Endothelial cell of umbilical vein (primary cell): Measurements from ENCODE around the gene CMC1. TPM values are rescaled to one million over a fixed set of nuclear protein-coding genes. Genes with fewer than 3 reads are reported as not detected.

ENCODE experiments used
- BruUV-seq: library from RNA; stranded (reverse); fragments of 400-500 nt; replicated peaks from 2 replicates; lab custom pipeline; 2021; lab: Mats Ljungman, UMichigan
- CTCF ChIA-PET: fragments of 300-600, 350-600 bp; sonication (Branson Sonifier 250); formaldehyde crosslinking; loops from one replicate; lab custom pipeline; 2021; ENCODE audit warnings: antibody characterized with exemption, inconsistent platforms; lab: Charles Lee
- POLR2A ChIA-PET: fragments of 300-600, 350-600 bp; sonication (Branson Sonifier 250); formaldehyde crosslinking; loops from one replicate; lab custom pipeline; 2021; ENCODE audit warnings: antibody characterized with exemption, inconsistent platforms; lab: Charles Lee
- DNase-seq: peaks from one replicate; pipeline ENCODE4 v3.0.0-alpha.2; 2011; ENCODE audit warnings: low read depth, low spot score
- FAIRE-seq: peaks from 2 replicates; lab custom pipeline; 2011; peaks lifted over from hg19 to GRCh38; lab: Jason Lieb, UNC
- H2AFZ ChIP-seq: 2 replicates; pipeline ENCODE4 v1.6.0; 2012; ENCODE audit warnings: low read depth, low read length, control low read depth, inconsistent platforms
- H3K27ac ChIP-seq: 2 replicates; pipeline ENCODE4 v1.5.1; 2011; ENCODE audit warnings: low read depth, mild to moderate bottlenecking, control low read depth, low read length, moderate library complexity; ENCODE audit not compliant: insufficient read depth
- H3K27me3 ChIP-seq, 2 experiments: 2 replicates each; pipeline versions ENCODE4 v1.6.0 to v1.6.1; 2011; ENCODE audit warnings: low read length in 2 of 2, mixed read lengths in 1 of 2; ENCODE audit not compliant: control insufficient read depth in 2 of 2, insufficient read depth in 2 of 2
- H3K36me3 ChIP-seq, 2 experiments: 2 replicates in 1 of 2; 3 replicates in 1 of 2; pipeline ENCODE4 v1.5.1; 2011; ENCODE audit warnings: low read length in 2 of 2, mild to moderate bottlenecking in 1 of 2, moderate library complexity in 1 of 2; ENCODE audit not compliant: control insufficient read depth in 2 of 2, insufficient read depth in 2 of 2; ENCODE audit errors: extremely low read depth in 1 of 2
- H3K4me1 ChIP-seq: 3 replicates; pipeline ENCODE4 v1.5.1; 2011; ENCODE audit warnings: mild to moderate bottlenecking, low read length; ENCODE audit not compliant: control insufficient read depth, insufficient read depth; ENCODE audit errors: extremely low read depth
- H3K4me2 ChIP-seq: 2 replicates; pipeline ENCODE4 v1.6.1; 2011; ENCODE audit warnings: low read length, control low read depth, mixed read lengths; ENCODE audit not compliant: insufficient read depth
- H3K4me3 ChIP-seq, 3 experiments: fragments of 200-600 bp in 1 of 3; sonication (generic), shearing (Covaris generic) in 1 of 3; replicated peaks in 1 of 3; 2 replicates each; pipeline ENCODE4 v1.5.1; 2011 to 2016; ENCODE audit warnings: control low read depth in 3 of 3, low read length in 3 of 3, mild to moderate bottlenecking in 2 of 3, inconsistent platforms in 1 of 3, low read depth in 1 of 3, moderate library complexity in 1 of 3; ENCODE audit not compliant: insufficient read depth in 1 of 3
- H3K79me2 ChIP-seq: 2 replicates; pipeline ENCODE4 v1.6.0; 2012; ENCODE audit warnings: low read length, inconsistent platforms; ENCODE audit not compliant: control insufficient read depth, insufficient read depth
- H3K9ac ChIP-seq: replicated peaks from 2 replicates; pipeline ENCODE3; 2011; ENCODE audit warnings: low read length, control low read depth; ENCODE audit not compliant: insufficient read depth; ENCODE audit errors: extremely low read depth
- H3K9me1 ChIP-seq: replicated peaks from 3 replicates; pipeline ENCODE4 v1.6.0; 2011; ENCODE audit warnings: mild to moderate bottlenecking, low read length; ENCODE audit not compliant: control insufficient read depth, insufficient read depth; ENCODE audit errors: extremely low read depth
- H3K9me3 ChIP-seq: replicated peaks from 2 replicates; pipeline ENCODE4 v1.5.1; 2012; ENCODE audit warnings: low read length, inconsistent platforms; ENCODE audit not compliant: control insufficient read depth, insufficient read depth
- H4K20me1 ChIP-seq: replicated peaks from 2 replicates; pipeline ENCODE3; 2011; ENCODE audit warnings: mild to moderate bottlenecking, low read length; ENCODE audit not compliant: control insufficient read depth, insufficient read depth; ENCODE audit errors: extremely low read depth
- CTCF ChIP-seq, 2 donors: IDR thresholded peaks; 1 replicate in 1 of 2; 2 replicates in 1 of 2; pipeline ENCODE4 v1.5.1; 2011; ENCODE audit warnings: low read length in 2 of 2, mild to moderate bottlenecking in 2 of 2, moderate library complexity in 2 of 2, control low read depth in 1 of 2, inconsistent platforms in 1 of 2, low read depth in 1 of 2; ENCODE audit not compliant: insufficient read depth in 1 of 2; ENCODE audit errors: extremely low read depth in 1 of 2
- EZH2 ChIP-seq: IDR thresholded peaks from 2 replicates; pipeline ENCODE4 v1.6.1; 2012; ENCODE audit warnings: borderline replicate concordance, low read depth, mild to moderate bottlenecking, moderate library complexity, low read length, inconsistent platforms; ENCODE audit not compliant: severe bottlenecking
- FOS ChIP-seq: IDR thresholded peaks from 2 replicates; pipeline ENCODE4 v1.6.1; 2011; ENCODE audit warnings: mild to moderate bottlenecking, low read length, moderate library complexity, borderline replicate concordance; ENCODE audit not compliant: insufficient read depth
- GATA2 ChIP-seq: IDR thresholded peaks from 2 replicates; pipeline ENCODE4 v1.7.0; 2011; ENCODE audit warnings: low read depth, mild to moderate bottlenecking, moderate library complexity, mixed read lengths, low read length; ENCODE audit not compliant: insufficient read length, insufficient read depth
- JUN ChIP-seq: IDR thresholded peaks from 2 replicates; pipeline ENCODE4 v1.6.1; 2011; ENCODE audit warnings: borderline replicate concordance, low read depth; ENCODE audit not compliant: insufficient read length, insufficient read depth
- MAX ChIP-seq: IDR thresholded peaks from 2 replicates; pipeline ENCODE4 v1.6.1; 2011; ENCODE audit not compliant: insufficient read depth, insufficient read length
- MYC ChIP-seq: IDR thresholded peaks from one replicate; pipeline ENCODE4 v1.6.1; 2011; ENCODE audit warnings: mild to moderate bottlenecking, low read depth, low read length
- POLR2A ChIP-seq: IDR thresholded peaks from 2 replicates; pipeline ENCODE4 v1.6.1; 2012; ENCODE audit warnings: low read depth, mild to moderate bottlenecking, control low read depth, low read length
- POLR2AphosphoS5 ChIP-seq: IDR thresholded peaks from 2 replicates; pipeline ENCODE4 v1.6.1; 2012; ENCODE audit warnings: low read depth, mild to moderate bottlenecking, control low read depth, low read length, moderate library complexity; ENCODE audit not compliant: insufficient read depth
- dilution Hi-C: fragments of 300-500 bp; cut with MboI; formaldehyde crosslinking; loops from one replicate; pipeline ENCODE4 v1.15.0; 2019; ENCODE audit warnings: low sequenced_read_pairs; ENCODE audit not compliant: extremely low pct_ligation_motif_present
- intact Hi-C: fragments of 100-400 bp; cut with micrococcal nuclease; formaldehyde crosslinking; loops from one replicate; pipeline ENCODE4 v1.10.0; 2022
- polyA plus RNA-seq, 4 experiments: library from polyadenylated mRNA; depleted of rRNA in 3 of 4; stranded (reverse) in 3 of 4; unstranded in 1 of 4; fragments of >200 nt; gene quantifications; 2 replicates each; pipeline versions ENCODE4 v1.2.1 to v1.2.3, GENCODE V29; 2011 to 2012; ENCODE audit warnings: missing spikeins in 1 of 4
- total RNA-seq: library from RNA; stranded (reverse); gene quantifications from 2 replicates; pipeline ENCODE4 v1.2.3, GENCODE V29; 2021

The CMC1 gene
- total and polyA plus RNA-seq, 2 donors (not counting 3 experiments of a cell fraction or from before 2014, with no cell fraction given), result 13.1 to 18.6 TPM

- TF ChIP-seq MAX (no peak), FOS (no peak), JUN (no peak), GATA2 (no peak), MYC (no peak), CTCF (IDR thresholded peaks at IDR 0.05; ENCODE audit: extremely low read depth in 1 of 2, insufficient read depth in 1 of 2, low read depth in 1 of 2, low read length in 2 of 2) (no peak), POLR2AphosphoS5 (no peak), POLR2A (no peak), EZH2 (no peak)
- no peaks in the 10 kb centered on the region for H3K4me1 ChIP-seq
- CTCF ChIA-PET, result interaction anchor here (1.7 to 7.8 kb wide), 2 partner anchors 35 to 623 kb away, joined by 3 to 48 read pairs; no protein-coding TSS in a partner anchor
- no peaks in the 10 kb centered on the region for H3K27me3 ChIP-seq
- H3K4me3 ChIP-seq, result no peak overlapping the region
- no peaks in the 10 kb centered on the region for H4K20me1 ChIP-seq
- H3K27ac ChIP-seq, result no peak overlapping the region
- FAIRE-seq, result no peak
- DNase-seq, result no peak
- H3K79me2 ChIP-seq, result no peaks in the 10 kb centered on the region
- H3K9me1 ChIP-seq, result no peaks in the 10 kb centered on the region
- H2AFZ ChIP-seq, result no peak overlapping the region
- intact Hi-C loops (loop anchor here (5.0 kb wide), 1 partner anchor 1202 kb away; no protein-coding TSS in a partner anchor), dilution Hi-C loops (no loop called here)
- no TSS peak for BruUV-seq
- no peak overlapping the region for H3K4me2 ChIP-seq
- no peak overlapping the region for H3K9ac ChIP-seq
- no peaks in the 10 kb centered on the region for H3K9me3 ChIP-seq
- no peaks in the 10 kb centered on the region for H3K36me3 ChIP-seq
- POLR2A ChIA-PET, result no interaction called here
Observed at GRCh38 chr3:28334552-28334951, 93.1 kb downstream of the CMC1 start.
